ENCODE data around the gene BTBD16. TPM values are rescaled to one million over a fixed set of nuclear protein-coding genes. Genes with fewer than 3 reads are reported as not detected.

Gene BTBD16
- total and polyA plus RNA-seq, 9 donors = 0.42 to 1.8 TPM; not detected in 7

DNA sequence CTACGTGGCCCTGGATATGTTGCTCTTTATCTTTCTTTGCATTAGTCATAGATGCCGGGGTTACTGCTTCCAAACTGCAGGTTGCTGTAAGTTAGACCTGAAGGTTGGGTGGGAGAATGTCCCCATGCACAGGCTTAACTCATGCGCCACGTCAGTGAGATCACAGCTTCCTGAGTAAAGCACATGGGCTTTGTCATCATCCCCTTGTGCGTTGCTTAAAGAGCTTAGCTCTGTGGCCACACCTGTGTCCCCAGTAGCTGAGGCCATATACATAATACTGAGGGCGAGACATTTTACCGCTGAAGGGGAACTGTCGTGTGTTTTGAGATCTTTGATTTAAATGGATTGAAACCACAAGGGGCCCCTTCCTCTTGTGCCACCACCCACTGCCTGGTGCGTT, 45.8 kb upstream of the BTBD16 start:
- no peaks in the 10 kb centered on the region for H3K4me1 ChIP-seq (ENCODE audit: insufficient read depth)
- H3K27me3 ChIP-seq = no peaks in the 10 kb centered on the region
- no peak overlapping the region for H3K27ac ChIP-seq
- no peak overlapping the region for H3K4me3 ChIP-seq
- TF ChIP-seq POLR2A (IDR thresholded peaks at IDR 0.05) (no peak), EP300 (IDR thresholded peaks at IDR 0.05) (no peak)
- TF ChIP-seq, protein P1, sequence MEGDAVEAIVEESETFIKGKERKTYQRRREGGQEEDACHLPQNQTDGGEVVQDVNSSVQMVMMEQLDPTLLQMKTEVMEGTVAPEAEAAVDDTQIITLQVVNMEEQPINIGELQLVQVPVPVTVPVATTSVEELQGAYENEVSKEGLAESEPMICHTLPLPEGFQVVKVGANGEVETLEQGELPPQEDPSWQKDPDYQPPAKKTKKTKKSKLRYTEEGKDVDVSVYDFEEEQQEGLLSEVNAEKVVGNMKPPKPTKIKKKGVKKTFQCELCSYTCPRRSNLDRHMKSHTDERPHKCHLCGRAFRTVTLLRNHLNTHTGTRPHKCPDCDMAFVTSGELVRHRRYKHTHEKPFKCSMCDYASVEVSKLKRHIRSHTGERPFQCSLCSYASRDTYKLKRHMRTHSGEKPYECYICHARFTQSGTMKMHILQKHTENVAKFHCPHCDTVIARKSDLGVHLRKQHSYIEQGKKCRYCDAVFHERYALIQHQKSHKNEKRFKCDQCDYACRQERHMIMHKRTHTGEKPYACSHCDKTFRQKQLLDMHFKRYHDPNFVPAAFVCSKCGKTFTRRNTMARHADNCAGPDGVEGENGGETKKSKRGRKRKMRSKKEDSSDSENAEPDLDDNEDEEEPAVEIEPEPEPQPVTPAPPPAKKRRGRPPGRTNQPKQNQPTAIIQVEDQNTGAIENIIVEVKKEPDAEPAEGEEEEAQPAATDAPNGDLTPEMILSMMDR (IDR thresholded peaks at IDR 0.05) = no peak
- no peak for DNase-seq
- H3K9me3 ChIP-seq = no peaks in the 10 kb centered on the region
- no peaks in the 10 kb centered on the region for H3K36me3 ChIP-seq
- intact Hi-C loops (cut with DNase I) = no loop called here
- 90 to 91% (median 91%) methylated on average over 9 of the region's 9 CpGs for WGBS, 3 donors

DNA sequence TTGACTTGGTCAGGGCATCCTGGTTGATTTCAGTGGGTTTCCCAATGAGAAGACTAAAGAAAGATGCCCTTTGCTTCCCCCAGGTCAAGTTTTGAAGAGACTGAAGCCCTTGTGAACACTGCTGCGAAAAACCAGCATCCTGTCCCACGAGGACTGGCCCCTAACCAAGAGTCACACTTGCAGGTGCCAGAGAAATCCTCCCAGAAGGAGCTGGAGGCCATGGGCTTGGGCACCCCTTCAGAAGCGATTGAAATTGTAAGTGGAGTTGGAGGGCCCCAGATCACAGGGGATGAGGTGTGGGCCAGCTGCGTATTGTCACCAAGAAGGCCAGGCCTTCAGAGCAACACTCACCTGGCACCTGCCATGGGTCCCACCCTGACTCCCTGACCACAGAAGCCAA, 43.3 kb upstream of the BTBD16 start:
- no peak for DNase-seq
- Histone ChIP-seq H3K27ac (no peak overlapping the region), H3K27me3 (no peaks in the 10 kb centered on the region), H3K4me1 (ENCODE audit: insufficient read depth) (no peaks in the 10 kb centered on the region), H3K36me3 (no peaks in the 10 kb centered on the region), H3K4me3 (no peak overlapping the region), H3K9me3 (no peaks in the 10 kb centered on the region)
- intact Hi-C loops (cut with DNase I) = no loop called here
- 90 to 97% (median 93%) methylated on average over 4 of the region's 4 CpGs for WGBS, 3 donors
- TF ChIP-seq, protein P1 (IDR thresholded peaks at IDR 0.05) = no peak
- TF ChIP-seq POLR2A (IDR thresholded peaks at IDR 0.05) (no peak), EP300 (IDR thresholded peaks at IDR 0.05) (no peak)

DNA sequence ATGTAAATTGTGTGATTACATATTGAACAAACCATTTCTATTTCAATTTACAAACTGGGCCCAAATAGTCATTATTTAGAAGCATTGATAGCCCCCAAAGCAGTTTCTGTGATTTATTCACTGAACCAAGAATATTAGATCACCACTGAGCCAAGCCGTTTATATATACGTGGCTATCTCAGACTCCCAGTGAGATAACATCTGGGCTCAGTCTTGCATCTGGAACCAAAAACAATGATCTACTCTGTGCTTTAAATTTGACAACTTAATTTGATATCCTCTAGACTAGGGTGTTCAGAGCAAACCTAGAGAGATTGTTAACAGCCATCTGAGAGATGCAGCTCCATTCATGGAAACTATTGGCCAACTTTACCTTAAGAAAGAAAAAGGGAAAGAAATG, 41.4 kb upstream of the BTBD16 start:
- Histone ChIP-seq H3K27ac (no peak overlapping the region), H3K9me3 (no peaks in the 10 kb centered on the region), H3K27me3 (no peaks in the 10 kb centered on the region), H3K4me3 (no peak overlapping the region), H3K36me3 (no peaks in the 10 kb centered on the region), H3K4me1 (ENCODE audit: insufficient read depth) (no peaks in the 10 kb centered on the region)
- DNase-seq = no peak
- TF ChIP-seq, protein P1 (IDR thresholded peaks at IDR 0.05) = no peak
- TF ChIP-seq EP300 (IDR thresholded peaks at IDR 0.05) (no peak), POLR2A (IDR thresholded peaks at IDR 0.05) (no peak)
- intact Hi-C loops (cut with DNase I) = no loop called here
- WGBS, 3 donors = 74 to 78% (median 77%) methylated on average over 2 of the region's 2 CpGs

DNA sequence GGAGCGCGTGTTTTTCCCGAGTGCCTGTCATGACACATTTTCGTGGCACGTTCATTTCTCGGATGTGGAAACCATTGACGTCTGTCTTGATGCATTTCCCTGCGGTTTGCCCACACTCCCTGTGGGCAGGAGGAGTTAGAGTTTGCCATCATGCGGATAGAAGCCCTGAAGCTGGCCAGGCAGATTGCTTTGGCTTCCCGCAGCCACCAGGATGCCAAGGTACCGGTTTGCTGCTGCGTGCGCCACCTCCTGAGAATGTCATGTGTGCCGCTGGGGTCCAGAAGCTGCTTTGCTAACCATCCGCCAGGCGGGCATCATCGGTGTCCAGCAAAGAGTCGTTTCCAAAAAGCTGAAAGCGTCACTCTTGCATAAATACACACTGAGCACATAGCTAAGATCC, 40.9 kb upstream of the BTBD16 start:
- no peak for DNase-seq
- H3K4me1 ChIP-seq (ENCODE audit: insufficient read depth) = no peaks in the 10 kb centered on the region

More for the DNA sequence above, 40.9 kb upstream of the BTBD16 start:
- H3K36me3 ChIP-seq = no peaks in the 10 kb centered on the region
- TF ChIP-seq, protein P1 (IDR thresholded peaks at IDR 0.05) = no peak
- TF ChIP-seq POLR2A (IDR thresholded peaks at IDR 0.05) (no peak), EP300 (IDR thresholded peaks at IDR 0.05) (no peak)
- H3K27ac ChIP-seq = no peak overlapping the region
- intact Hi-C loops (cut with DNase I) = no loop called here
- H3K4me3 ChIP-seq = no peak overlapping the region
- no peaks in the 10 kb centered on the region for H3K9me3 ChIP-seq
- H3K27me3 ChIP-seq = no peaks in the 10 kb centered on the region
- 91 to 99% (median 97%) methylated on average over 19 of the region's 19 CpGs for WGBS, 3 donors

Measured in ovary (tissue), 9 donors.